Motor neuron (in vitro differentiated cells): ENCODE measurements around the gene BICDL1. TPM values are rescaled to one million over a fixed set of nuclear protein-coding genes. Genes with fewer than 3 reads are reported as not detected.

Source experiments
- ATAC-seq, 8 experiments: fragments of 200-7000 bp; cut with Tn5 transposase; replicated peaks in 6 of 8; 2 replicates each; pipeline ENCODE4 v1.8.0; 2021; ENCODE audit warnings: mild to moderate bottlenecking in 8 of 8, moderate library complexity in 8 of 8
- H3K27ac ChIP-seq, 2 donors: fragments of 250-450 bp; sonication (Bioruptor Pico); 2 replicates each; pipeline ENCODE4 v1.9.0; 2021; ENCODE audit warnings: antibody characterized with exemption in 2 of 2, mild to moderate bottlenecking in 2 of 2, moderate library complexity in 1 of 2
- H3K4me1 ChIP-seq, 2 donors: fragments of 250-450 bp; sonication (Bioruptor Pico); replicated peaks in 1 of 2; 2 replicates each; pipeline ENCODE4 v1.6.1; 2021; ENCODE audit warnings: antibody characterized with exemption in 2 of 2, mild to moderate bottlenecking in 2 of 2, moderate library complexity in 1 of 2
- H3K4me3 ChIP-seq, 5 donors: fragments of 250-450 bp; sonication (Bioruptor Pico); 2 replicates each; pipeline ENCODE4 v1.9.0; 2021; ENCODE audit warnings: antibody characterized with exemption in 5 of 5, mild to moderate bottlenecking in 5 of 5, moderate library complexity in 4 of 5
- WGBS, 10 experiments: fragments of 450-650 bp; shearing (Covaris generic); methylation state at CpG; one replicate each; pipeline ENCODE4 v1.0.0; 2022; 5-methylcytosine and 5-hydroxymethylcytosine counted together
- in situ Hi-C, 9 experiments: fragments of 400-800 bp; cut with MboI; loops; one replicate each; pipeline ENCODE4 v1.15.0; 2021; ENCODE audit warnings: low sequenced_read_pairs in 9 of 9, low pct_unique_long_range_greater_than_20kb in 2 of 9; ENCODE audit not compliant: unreplicated experiment in 9 of 9
- total RNA-seq, 8 experiments: library from RNA; unstranded; fragments of 300-600 nt; gene quantifications; 2 replicates each; pipeline versions ENCODE4 v1.2.3 to v1.2.4, GENCODE V29; 2022

BICDL1 gene
- total RNA-seq, 8 experiments from 2014 or later, result 1.6 to 31.3 (median 13.4) TPM

GRCh38 chr12:120102189-120103043, 113.4 kb downstream of the BICDL1 start:
- peak in 4 of 8 experiments; percentile 2 to 43 (median 8) for ATAC-seq
- no peak overlapping the region for H3K4me3 ChIP-seq

GRCh38 chr12:120103044-120103338, 114.0 kb downstream of the BICDL1 start:
- Histone ChIP-seq H3K4me3 (no peak overlapping the region), H3K27ac (no peak overlapping the region), H3K4me1 (no peaks in the 10 kb centered on the region)
- 90 to 98% methylated on average over 2 to 8 of the region's 11 CpGs; no CpG with 5 or more reads in 8 of the 10 experiments for WGBS, 10 experiments
- in situ Hi-C loops, result no loop called here
- ATAC-seq, result no peak

More at GRCh38 chr12:120102189-120103043, 113.4 kb downstream of the BICDL1 start:
- Histone ChIP-seq H3K27ac (no peak overlapping the region), H3K4me1 (no peaks in the 10 kb centered on the region)
- WGBS, 10 experiments, result 77 to 100% (median 100%) methylated on average over 1 to 4 of the region's 30 CpGs; no CpG with 5 or more reads in 5 of the 10 experiments
- in situ Hi-C loops, result no loop called here

GRCh38 chr12:120103371-120103770, 114.3 kb downstream of the BICDL1 start:
- Histone ChIP-seq H3K4me3 (no peak overlapping the region), H3K4me1 (no peaks in the 10 kb centered on the region), H3K27ac (no peak overlapping the region)
- 72 to 100% (median 90%) methylated on average over 1 to 5 of the region's 13 CpGs; no CpG with 5 or more reads in 6 of the 10 experiments for WGBS, 10 experiments
- in situ Hi-C loops, result no loop called here
- ATAC-seq, result no peak

- 71 to 100% (median 100%) methylated on average over 1 of the region's 1 CpG; no CpG with 5 or more reads in 5 of the 10 experiments for WGBS, 10 experiments
- in situ Hi-C loops, result no loop called here
- no peak overlapping the region for H3K4me3 ChIP-seq
- no peak overlapping the region for H3K27ac ChIP-seq
- no peak for ATAC-seq
- H3K4me1 ChIP-seq, result no peaks in the 10 kb centered on the region
Observed at GRCh38 chr12:120106151-120106550, 117.1 kb downstream of the BICDL1 start.

- no peak overlapping the region for H3K4me3 ChIP-seq
- ATAC-seq, result no peak
- in situ Hi-C loops, result no loop called here
- 50 to 100% (median 92%) methylated on average over 1 to 7 of the region's 10 CpGs for WGBS, 10 experiments
- no peaks in the 10 kb centered on the region for H3K4me1 ChIP-seq
- H3K27ac ChIP-seq, result no peak overlapping the region
Observed at GRCh38 chr12:120109570-120110267, 120.7 kb downstream of the BICDL1 start.

- Histone ChIP-seq H3K27ac (no peak overlapping the region), H3K4me1 (peaks cover 6 to 7% of the 10 kb centered on the region in 2 donors)
- in situ Hi-C loops, result no loop called here
Observed at GRCh38 chr12:120110550-120111501, 121.8 kb downstream of the BICDL1 start.

GRCh38 chr12:120115066-120115465, 126.0 kb downstream of the BICDL1 start:
- H3K27ac ChIP-seq, result no peak overlapping the region
- H3K4me1 ChIP-seq, result peaks cover 13 to 21% of the 10 kb centered on the region in 2 donors
- H3K4me3 ChIP-seq, result peak overlapping the region in 1 of 5 donors; percentile 63
- ATAC-seq, result no peak
- in situ Hi-C loops, result no loop called here
- 78 to 100% (median 90%) methylated on average over 1 to 3 of the region's 3 CpGs; no CpG with 5 or more reads in 5 of the 10 experiments for WGBS, 10 experiments

More at GRCh38 chr12:120110550-120111501, 121.8 kb downstream of the BICDL1 start:
- WGBS, 10 experiments, result 20 to 93% (median 80%) methylated on average over 1 to 14 of the region's 26 CpGs; no CpG with 5 or more reads in 1 of the 10 experiments
- H3K4me3 ChIP-seq, result no peak overlapping the region
- peak in 6 of 8 experiments; percentile 7 to 39 (median 18) for ATAC-seq

GRCh38 chr12:120115692-120116440, 126.8 kb downstream of the BICDL1 start:
- peak in 3 of 8 experiments; percentile 22 to 29 (median 25) for ATAC-seq
- peaks cover 13 to 21% of the 10 kb centered on the region in 2 donors for H3K4me1 ChIP-seq
- 0 to 53% (median 24%) methylated on average over 2 to 20 of the region's 31 CpGs; no CpG with 5 or more reads in 2 of the 10 experiments for WGBS, 10 experiments
- H3K27ac ChIP-seq, result peak overlapping the region; percentile 89 to 90
- H3K4me3 ChIP-seq, result peak overlapping the region; percentile 63 to 98 (median 91)
- in situ Hi-C loops, result no loop called here

GRCh38 chr12:120116441-120116791, 127.4 kb downstream of the BICDL1 start, which contains the start of gene RAB35:
RAB35 (minus strand) TSS chr12:120116753; CDS start chr12:120116650, 103 bp downstream.
- Histone ChIP-seq H3K4me3 (peak within 1 kb of the TSS; percentile 63 to 98 (median 91)), H3K27ac (peak within 1 kb of the TSS; percentile 89 to 90), H3K4me1 (peaks cover 13 to 21% of the 10 kb centered on the region in 2 donors)
- peak in 3 of 8 experiments; percentile 62 to 81 (median 65) for ATAC-seq
- in situ Hi-C loops, result no loop called here
- no CpG with 5 or more reads among the region's 50 CpGs for WGBS, 10 experiments

GRCh38 chr12:120116792-120117651, 128.0 kb downstream of the BICDL1 start:
- H3K4me3 ChIP-seq, result peak overlapping the region; percentile 63 to 98 (median 91)
- 2 to 6% (median 4%) methylated on average over 4 to 14 of the region's 91 CpGs; no CpG with 5 or more reads in 6 of the 10 experiments for WGBS, 10 experiments
- ATAC-seq, result peak; percentile 56 to 89 (median 83)
- peaks cover 13 to 21% of the 10 kb centered on the region in 2 donors for H3K4me1 ChIP-seq
- H3K27ac ChIP-seq, result peak overlapping the region; percentile 89 to 90
- in situ Hi-C loops, result no loop called here

GRCh38 chr12:120117961-120118320, 128.9 kb downstream of the BICDL1 start:
- WGBS, 10 experiments, result 0 to 49% (median 23%) methylated on average over 3 to 7 of the region's 7 CpGs
- no peak for ATAC-seq
- Histone ChIP-seq H3K4me3 (peak overlapping the region; percentile 63 to 98 (median 91)), H3K27ac (no peak overlapping the region), H3K4me1 (peaks cover 13 to 21% of the 10 kb centered on the region in 2 donors)
- in situ Hi-C loops, result no loop called here
